ENCODE data around the gene TECTB.

TECTB gene

DNA sequence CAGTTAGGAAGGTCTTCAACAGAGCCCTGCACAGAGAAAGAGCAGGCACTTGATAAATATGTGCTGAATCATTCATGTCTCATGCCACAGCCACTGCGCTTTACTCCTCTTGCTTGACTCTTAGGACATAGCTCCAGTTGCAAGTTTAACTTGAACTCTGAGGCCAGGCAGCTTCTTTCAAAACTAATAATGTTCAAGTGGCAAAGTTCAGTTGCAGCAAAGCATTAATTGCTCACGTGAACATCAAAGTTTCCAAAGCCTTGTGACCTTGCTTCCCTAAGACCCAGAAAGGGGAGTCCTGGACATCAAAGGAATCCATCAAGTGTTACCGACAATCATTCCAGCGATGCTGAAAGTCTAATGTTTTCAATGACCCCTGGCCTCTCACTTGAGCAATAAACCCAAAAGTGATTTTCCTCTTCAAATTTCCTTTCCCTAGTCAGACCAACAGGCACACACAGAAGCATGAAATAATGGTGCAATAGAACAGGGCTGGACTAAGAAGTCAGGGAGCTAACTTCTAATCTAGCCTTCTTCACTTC, 21.8 kb upstream of the TECTB start:
- no peak overlapping the region for H3K4me3 ChIP-seq (ENCODE audit: low read depth, low read length)
- no peak for TF ChIP-seq CTCF (IDR thresholded peaks at IDR 0.05; ENCODE audit: insufficient read depth, low read length, missing control alignments)
- DNase-seq (ENCODE audit: low read depth, low spot score), result peak; percentile 58
- ChIA-PET POLR2A (no interaction called here), CTCF (interaction anchor here (1.0 kb wide), 1 partner anchor 36 kb away, joined by 3 read pairs; no protein-coding TSS in a partner anchor)

DNA sequence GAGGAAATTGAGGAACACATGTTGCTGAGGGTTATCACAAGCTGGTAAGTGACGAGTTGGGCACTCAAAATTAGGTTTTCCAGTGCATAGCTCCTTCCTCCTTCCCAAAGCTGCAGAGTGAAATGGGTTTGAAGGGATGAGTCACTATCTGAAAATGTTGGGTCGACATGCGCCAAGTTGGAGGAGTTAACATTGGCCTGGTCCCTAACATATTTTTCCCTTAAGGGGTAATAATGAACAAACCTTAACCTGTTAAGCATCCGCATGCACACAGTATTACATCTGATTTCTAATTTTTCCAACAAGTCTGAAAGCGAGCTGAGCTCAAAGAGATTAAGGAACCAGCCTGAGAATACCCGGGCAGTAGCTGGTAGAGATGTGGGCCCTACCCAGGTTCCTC, 20.7 kb upstream of the TECTB start:
- ChIA-PET CTCF (no interaction called here), POLR2A (no interaction called here)
- no peak for DNase-seq (ENCODE audit: low read depth, low spot score)

GRCh38 chr10:112265745-112266144, 17.5 kb upstream of the TECTB start:
- TF ChIP-seq CTCF (IDR thresholded peaks at IDR 0.05; ENCODE audit: insufficient read depth, low read length, missing control alignments), result no peak
- H3K4me3 ChIP-seq (ENCODE audit: low read depth, low read length), result no peak overlapping the region
- ChIA-PET CTCF (interaction anchor here (1.5 kb wide), 1 partner anchor 42 kb away, joined by 6 read pairs; no protein-coding TSS in a partner anchor), POLR2A (no interaction called here)
- DNase-seq (ENCODE audit: low read depth, low spot score), result no peak

More for the DNA sequence above, 20.7 kb upstream of the TECTB start:
- no peak overlapping the region for H3K4me3 ChIP-seq (ENCODE audit: low read depth, low read length)
- no peak for TF ChIP-seq CTCF (IDR thresholded peaks at IDR 0.05; ENCODE audit: insufficient read depth, low read length, missing control alignments)

DNA sequence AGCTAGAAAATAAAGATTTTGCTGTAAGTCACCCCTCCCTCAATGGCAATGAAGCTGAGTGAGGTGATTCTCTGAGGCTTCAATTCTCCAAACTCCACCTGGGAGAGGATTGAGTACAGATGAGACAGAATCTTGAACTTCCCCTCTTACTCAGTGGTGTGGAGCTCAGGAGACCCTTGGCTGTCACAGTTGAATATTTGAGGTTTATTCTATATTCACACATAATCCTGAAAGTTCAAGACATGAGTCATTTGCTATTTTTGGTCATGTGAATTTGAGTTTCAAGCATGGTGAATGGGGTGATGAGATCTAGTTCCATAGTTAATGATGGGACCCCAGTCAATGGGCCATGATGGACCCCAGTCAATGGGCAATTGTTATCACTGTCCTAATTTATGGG, 13.9 kb upstream of the TECTB start:
- TF ChIP-seq CTCF (IDR thresholded peaks at IDR 0.05; ENCODE audit: insufficient read depth, low read length, missing control alignments), result no peak
- no peak overlapping the region for H3K4me3 ChIP-seq (ENCODE audit: low read depth, low read length)
- ChIA-PET POLR2A (no interaction called here), CTCF (no interaction called here)
- no peak for DNase-seq (ENCODE audit: low read depth, low spot score)

GRCh38 chr10:112271982-112272381, 11.2 kb upstream of the TECTB start:
- CTCF ChIA-PET, result interaction anchor here (1.0 to 1.3 kb wide), 2 partner anchors 42 to 135 kb away, joined by 3 read pairs; no protein-coding TSS in a partner anchor

DNA sequence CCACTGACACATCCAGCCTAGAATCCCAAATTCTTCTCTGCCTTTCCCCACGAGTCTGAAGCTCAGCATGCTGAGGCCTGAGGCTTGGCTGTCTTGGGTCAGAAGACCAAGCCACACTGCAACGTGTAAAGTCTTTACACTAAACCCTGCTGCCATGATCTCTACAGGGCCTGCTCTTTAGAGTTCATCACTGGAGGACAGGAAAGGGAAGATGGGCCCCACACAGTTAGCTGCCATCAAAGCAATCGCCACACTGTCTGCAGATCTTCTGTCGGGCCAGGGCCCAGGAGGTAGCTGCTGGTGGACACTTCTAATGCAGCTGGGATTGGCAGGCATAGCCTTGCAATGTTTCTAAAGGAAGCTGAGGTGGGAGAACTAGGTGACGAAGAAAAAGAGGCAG, 8.4 kb upstream of the TECTB start:
- DNase-seq (ENCODE audit: low read depth, low spot score), result no peak
- ChIA-PET POLR2A (no interaction called here), CTCF (interaction anchor here (2.1 kb wide), 1 partner anchor 33 kb away, joined by 7 read pairs; no protein-coding TSS in a partner anchor)
- no peak for TF ChIP-seq CTCF (IDR thresholded peaks at IDR 0.05; ENCODE audit: insufficient read depth, low read length, missing control alignments)
- no peak overlapping the region for H3K4me3 ChIP-seq (ENCODE audit: low read depth, low read length)

More at GRCh38 chr10:112271982-112272381, 11.2 kb upstream of the TECTB start:
- POLR2A ChIA-PET, result interaction anchor here (0.8 kb wide), 1 partner anchor 36 kb away, joined by 3 read pairs; no protein-coding TSS in a partner anchor
- DNase-seq (ENCODE audit: low read depth, low spot score), result peak; percentile 66
- H3K4me3 ChIP-seq (ENCODE audit: low read depth, low read length), result no peak overlapping the region
- TF ChIP-seq CTCF (IDR thresholded peaks at IDR 0.05; ENCODE audit: insufficient read depth, low read length, missing control alignments), result no peak
